ENCODE results near the gene TMEM238.

DNA sequence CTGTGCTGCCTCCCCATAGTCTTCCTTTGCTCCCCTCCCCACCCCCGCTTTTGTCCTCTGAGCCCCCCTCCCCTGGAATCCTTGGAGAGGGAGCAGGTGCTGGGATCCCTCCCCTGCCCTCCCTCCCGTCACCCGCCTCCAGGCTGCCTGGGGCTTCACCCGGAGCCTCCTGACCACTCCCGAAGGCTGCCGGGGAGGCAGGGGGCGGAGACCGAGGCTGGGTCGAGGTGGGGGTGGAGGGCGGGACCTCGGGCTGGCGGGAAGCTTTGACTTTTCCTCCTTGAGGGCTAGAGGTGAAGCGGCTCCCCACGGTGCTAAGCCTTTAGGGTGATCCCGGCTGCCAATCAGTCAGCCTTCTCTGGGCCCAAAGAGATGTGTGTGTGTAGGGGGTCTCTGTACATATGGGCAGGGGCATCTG, 42.9 kb downstream of the TMEM238 start:
- no peak for TF ChIP-seq HDGF (IDR thresholded peaks at IDR 0.05; ENCODE audit: borderline replicate concordance)
- no peak for TF ChIP-seq SP1 (IDR thresholded peaks at IDR 0.05)
- no peak for TF ChIP-seq BHLHE40 (IDR thresholded peaks at IDR 0.05; ENCODE audit: borderline replicate concordance)
- TF ChIP-seq SUZ12 (IDR thresholded peaks at IDR 0.05): no peak
- no peak for TF ChIP-seq TARDBP (IDR thresholded peaks at IDR 0.05)
- TF ChIP-seq FOXM1 (IDR thresholded peaks at IDR 0.05; ENCODE audit: borderline replicate concordance): no peak
- TF ChIP-seq FOXK2 (IDR thresholded peaks at IDR 0.05): no peak
- TF ChIP-seq L3MBTL2 (conservative IDR thresholded peaks at IDR 0.05): no peak; the same call in 1 of the 2 replicates
- no peak for TF ChIP-seq LEF1 (IDR thresholded peaks at IDR 0.05; ENCODE audit: borderline replicate concordance)
- no peak for TF ChIP-seq FOXA1 (IDR thresholded peaks at IDR 0.05)
- TF ChIP-seq NFRKB (IDR thresholded peaks at IDR 0.05): no peak
- no peak for TF ChIP-seq ARNT (IDR thresholded peaks at IDR 0.05)
- TF ChIP-seq, protein P1, sequence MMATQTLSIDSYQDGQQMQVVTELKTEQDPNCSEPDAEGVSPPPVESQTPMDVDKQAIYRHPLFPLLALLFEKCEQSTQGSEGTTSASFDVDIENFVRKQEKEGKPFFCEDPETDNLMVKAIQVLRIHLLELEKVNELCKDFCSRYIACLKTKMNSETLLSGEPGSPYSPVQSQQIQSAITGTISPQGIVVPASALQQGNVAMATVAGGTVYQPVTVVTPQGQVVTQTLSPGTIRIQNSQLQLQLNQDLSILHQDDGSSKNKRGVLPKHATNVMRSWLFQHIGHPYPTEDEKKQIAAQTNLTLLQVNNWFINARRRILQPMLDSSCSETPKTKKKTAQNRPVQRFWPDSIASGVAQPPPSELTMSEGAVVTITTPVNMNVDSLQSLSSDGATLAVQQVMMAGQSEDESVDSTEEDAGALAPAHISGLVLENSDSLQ (IDR thresholded peaks at IDR 0.05): 0 out of 2 replicates have a peak, but pooled peaks have one; percentile 30
